Left ventricle myocardium superior (tissue), 1 donor: ENCODE data around the gene PFDN2. TPM values are rescaled to one million over a fixed set of nuclear protein-coding genes. Genes with fewer than 3 reads are reported as not detected.
"Not testable (repeated sequence)": the region's sequence is repeated elsewhere in the genome, so short reads cannot be mapped to it uniquely, and the experiment has no call there.

Experiments used
- ATAC-seq: fragments of 200-7000 bp; cut with Tn5 transposase; one replicate; pipeline ENCODE4 v1.9.1; 2020; ENCODE audit warnings: mild to moderate bottlenecking, moderate library complexity
- DNase-seq: peaks from one replicate; pipeline ENCODE4 v3.0.0-alpha.2; 2020
- intact Hi-C: fragments of 100-400 bp; cut with micrococcal nuclease; formaldehyde crosslinking; loops from one replicate; pipeline ENCODE4 v1.11.0; 2022
- total RNA-seq: library from RNA; stranded (reverse); fragmentation: NEBNext Ultra II Directional; extraction: Animal tissue kit (Norgen Biotek cat#: 25700); gene quantifications from one replicate; pipeline ENCODE4 v1.2.1, GENCODE V29; 2021
- donor health status: DM: no; HTN: yes; CAD: no; lungs with severe emphysema.

The PFDN2 gene
- total RNA-seq, 1 donor from 2014 or later: 64.8 TPM

DNA sequence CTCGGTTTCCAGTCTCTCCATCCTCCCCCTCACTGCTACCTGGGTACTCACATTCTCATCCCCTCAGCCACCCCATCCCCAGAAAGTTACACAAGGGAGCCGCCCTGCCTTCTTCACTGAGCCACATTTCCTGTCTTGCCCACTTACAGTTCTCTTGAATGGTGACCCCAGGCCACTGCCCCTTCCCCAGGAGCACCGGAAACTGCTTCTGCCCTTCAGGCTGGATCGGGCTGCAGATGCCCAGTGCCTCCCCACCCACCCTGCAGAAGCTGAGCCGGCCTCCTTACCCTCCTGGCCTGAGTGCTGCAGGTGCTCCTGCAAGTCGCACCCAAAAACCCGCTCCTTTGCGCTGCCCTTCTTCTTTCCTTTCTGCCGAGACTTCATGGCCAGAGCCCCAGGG, 48.6 kb downstream of the PFDN2 start:
- DNase-seq (no peak), ATAC-seq (no peak)
- intact Hi-C loops: no loop called here

GRCh38 chr1:161068306-161069234, 49.3 kb downstream of the PFDN2 start:
- intact Hi-C loops: no loop called here
- DNase-seq (peak; percentile 70), ATAC-seq (peak; percentile 82)

DNA sequence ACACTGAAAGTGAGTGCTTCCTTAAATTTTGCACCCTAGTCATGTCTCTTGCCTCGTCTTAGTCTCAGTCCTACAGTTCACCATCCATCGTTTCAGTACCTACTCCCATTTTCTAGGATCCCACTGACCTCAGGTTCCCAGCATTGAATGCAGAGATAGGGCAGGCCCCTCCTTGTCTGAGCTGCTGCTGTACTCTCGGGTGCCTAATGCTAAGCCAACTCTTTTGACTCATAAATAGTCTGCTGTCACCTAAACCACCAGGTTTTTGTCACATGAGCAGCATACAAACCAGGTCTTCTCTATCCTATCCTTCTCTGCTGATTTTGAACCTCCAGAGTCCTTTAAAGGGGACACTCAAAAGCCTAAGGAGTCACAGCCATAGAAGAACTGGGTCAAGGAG, 51.1 kb downstream of the PFDN2 start:
- no peak for DNase-seq
- intact Hi-C loops: no loop called here
- ATAC-seq: no peak

GRCh38 chr1:161065681-161066080, 52.2 kb downstream of the PFDN2 start:
- ATAC-seq, DNase-seq, intact Hi-C loops: not testable (repeated sequence)

- ATAC-seq, intact Hi-C loops, DNase-seq: not testable (repeated sequence)
These were observed 53.9 kb downstream of the PFDN2 start for GRCh38 chr1:161063936-161064335.

- intact Hi-C loops: no loop called here
- no peak for ATAC-seq
- no peak for DNase-seq
These were observed 56.4 kb downstream of the PFDN2 start for GRCh38 chr1:161061419-161061818.

- no peak for DNase-seq
- intact Hi-C loops: no loop called here
- no peak for ATAC-seq
These were observed 58.5 kb downstream of the PFDN2 start for GRCh38 chr1:161059293-161059692.

DNA sequence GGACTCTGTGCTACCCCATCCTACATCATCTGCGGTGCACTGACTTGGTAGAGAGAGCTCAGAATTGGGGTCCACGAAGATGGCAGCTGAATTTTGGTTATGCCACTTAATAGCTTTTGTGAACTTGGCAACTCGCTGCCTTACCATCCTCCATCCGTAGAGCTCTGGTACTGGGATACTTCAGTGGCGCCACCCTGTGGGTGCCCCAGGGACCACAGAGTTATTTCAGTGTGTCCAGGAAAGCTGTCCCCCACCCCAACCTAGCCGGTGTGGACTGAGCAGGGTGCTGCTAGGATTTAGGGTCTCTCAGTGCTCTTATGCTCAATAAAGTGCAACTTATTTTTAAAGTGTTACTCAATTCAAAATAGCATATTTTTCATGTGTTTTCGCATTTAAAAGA, 63.0 kb downstream of the PFDN2 start:
- DNase-seq (no peak), ATAC-seq (no peak)
- intact Hi-C loops: no loop called here

DNA sequence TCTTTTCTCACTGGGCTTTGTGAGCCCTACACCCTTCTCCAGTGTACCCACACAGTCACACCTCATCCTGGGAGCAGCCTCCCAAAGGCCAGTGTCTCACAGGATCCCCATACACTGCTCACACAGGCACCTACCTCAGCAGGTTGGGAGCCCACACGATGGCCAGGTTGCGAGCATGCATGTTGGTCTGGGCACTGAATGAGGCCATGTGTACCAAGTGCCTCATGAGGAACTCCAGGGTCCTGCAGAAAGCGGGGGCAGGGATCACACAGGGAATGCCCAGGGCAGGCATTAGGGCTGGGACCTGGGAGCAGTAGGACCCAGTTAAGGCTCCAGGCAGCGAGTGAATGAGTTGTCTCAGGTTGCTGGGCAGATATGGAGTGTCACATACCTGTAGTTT, 63.6 kb downstream of the PFDN2 start:
- DNase-seq (no peak), ATAC-seq (no peak)
- intact Hi-C loops: no loop called here

- DNase-seq: no peak
- ATAC-seq: no peak
- intact Hi-C loops: no loop called here
These were observed 64.9 kb downstream of the PFDN2 start for GRCh38 chr1:161052899-161053298.

GRCh38 chr1:161051219-161051618, 66.6 kb downstream of the PFDN2 start:
- intact Hi-C loops: no loop called here
- ATAC-seq: no peak
- no peak for DNase-seq

Other genes with a start within 250 kb of the PFDN2 start
- 65.8 TPM for gene ITLN1, start 232.9 kb downstream of the PFDN2 start, total RNA-seq
- gene ITLN2, start 163.2 kb downstream of the PFDN2 start, total RNA-seq: not detected
- gene F11R, start 96.9 kb downstream of the PFDN2 start, total RNA-seq: 8.3 TPM
- 15.4 TPM for gene TSTD1, start 79.1 kb downstream of the PFDN2 start, total RNA-seq
- 30.3 TPM for gene USF1, start 72.1 kb downstream of the PFDN2 start, total RNA-seq
- gene ARHGAP30, start 48.1 kb downstream of the PFDN2 start, total RNA-seq: 3.7 TPM
- gene NECTIN4, start 28.5 kb downstream of the PFDN2 start, total RNA-seq: not detected
- 5.2 TPM for gene KLHDC9, start 19.7 kb downstream of the PFDN2 start, total RNA-seq
- gene NIT1, start 68 bp upstream of the PFDN2 start, total RNA-seq: 33.0 TPM
- 29.3 TPM for gene DEDD, start 14.6 kb upstream of the PFDN2 start, total RNA-seq
- 78.0 TPM for gene UFC1, start 35.9 kb upstream of the PFDN2 start, total RNA-seq
- gene USP21, start 41.5 kb upstream of the PFDN2 start, total RNA-seq: 22.9 TPM
- 10.7 TPM for gene PPOX, start 48.4 kb upstream of the PFDN2 start, total RNA-seq
- gene B4GALT3, start 59.5 kb upstream of the PFDN2 start, total RNA-seq: 23.6 TPM
- 7.2 TPM for gene ADAMTS4, start 81.0 kb upstream of the PFDN2 start, total RNA-seq
- 335 TPM for gene NDUFS2, start 84.3 kb upstream of the PFDN2 start, total RNA-seq
- 24.8 TPM for gene FCER1G, start 97.3 kb upstream of the PFDN2 start, total RNA-seq
- gene APOA2, start 105.6 kb upstream of the PFDN2 start, total RNA-seq: not detected
- gene TOMM40L, start 108.0 kb upstream of the PFDN2 start, total RNA-seq: 41.8 TPM
- not detected for gene NR1I3, start 120.2 kb upstream of the PFDN2 start, total RNA-seq
- 0.17 TPM for gene PCP4L1, start 140.7 kb upstream of the PFDN2 start, total RNA-seq
- gene MPZ, start 191.9 kb upstream of the PFDN2 start, total RNA-seq: 3.8 TPM
- gene SDHC, start 196.3 kb upstream of the PFDN2 start, total RNA-seq: 415 TPM
- not detected for gene CFAP126, start 249.8 kb upstream of the PFDN2 start, total RNA-seq